IPS-18c (cell line): ENCODE results near the gene DSTN.
"Not testable (repeated sequence)": the region's sequence is repeated elsewhere in the genome, so short reads cannot be mapped to it uniquely, and the experiment has no call there.

ENCODE experiments used
- H3K4me3 ChIP-seq: 2 replicates; pipeline ENCODE4 v1.7.0; 2013; ENCODE audit warnings: low read depth, mild to moderate bottlenecking, low read length, moderate library complexity; ENCODE audit not compliant: insufficient read depth
- H3K9me3 ChIP-seq: one replicate; pipeline ENCODE4 v1.6.1; 2013; ENCODE audit warnings: mild to moderate bottlenecking, low read length, moderate library complexity; ENCODE audit not compliant: control insufficient read depth, insufficient read depth

Gene DSTN

DNA sequence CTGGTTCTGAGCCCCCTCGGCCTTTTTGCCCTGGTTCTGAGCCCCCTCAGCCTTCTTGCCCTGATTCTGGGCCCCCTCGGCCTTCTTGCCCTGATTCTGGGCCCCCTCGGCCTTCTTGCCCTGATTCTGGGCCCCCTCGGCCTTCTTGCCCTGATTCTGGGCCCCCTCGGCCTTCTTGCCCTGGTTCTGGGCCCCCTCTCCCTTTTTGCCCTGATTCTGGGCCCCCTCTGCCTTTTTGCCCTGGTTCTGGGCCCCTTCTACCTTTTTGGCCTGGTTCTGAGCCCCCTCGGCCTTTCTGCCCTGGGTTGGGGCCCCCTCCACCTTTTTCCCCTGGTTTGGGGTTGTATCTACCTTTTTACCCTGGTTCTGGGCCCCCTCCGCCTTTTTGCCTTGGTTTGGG is 89.5 kb downstream of the DSTN start:
- not testable (repeated sequence) for H3K9me3 ChIP-seq, H3K4me3 ChIP-seq
